Fibroblast of lung (primary cell): ENCODE data around the gene RUNX1. TPM values are rescaled to one million over a fixed set of nuclear protein-coding genes. Genes with fewer than 3 reads are reported as not detected.

ENCODE experiments used
- DNase-seq, 2 donors: peaks; one replicate each; pipeline versions ENCODE4 v3.0.0 to v3.0.0-alpha.2; 2010; ENCODE audit warnings: low read depth in 2 of 2
- H2AFZ ChIP-seq: 2 replicates; pipeline ENCODE4 v1.5.1; 2012; ENCODE audit warnings: low read length, control low read depth, inconsistent platforms
- H3K27ac ChIP-seq: 2 replicates; pipeline ENCODE4 v1.5.1; 2011; ENCODE audit warnings: low read length, control low read depth; ENCODE audit not compliant: insufficient read depth
- H3K27me3 ChIP-seq: 2 replicates; pipeline ENCODE4 v1.5.1; 2011; ENCODE audit warnings: mild to moderate bottlenecking, low read length; ENCODE audit not compliant: control insufficient read depth, insufficient read depth
- H3K36me3 ChIP-seq: 2 replicates; pipeline ENCODE4 v1.5.1; 2011; ENCODE audit warnings: low read length; ENCODE audit not compliant: control insufficient read depth, insufficient read depth
- H3K4me1 ChIP-seq: 2 replicates; pipeline ENCODE4 v1.5.1; 2011; ENCODE audit warnings: low read length; ENCODE audit not compliant: control insufficient read depth, insufficient read depth; ENCODE audit errors: extremely low read depth
- H3K4me2 ChIP-seq: 2 replicates; pipeline ENCODE4 v1.5.1; 2011; ENCODE audit warnings: low read length, control low read depth; ENCODE audit not compliant: insufficient read depth; ENCODE audit errors: extremely low read depth
- H3K4me3 ChIP-seq, 4 experiments: fragments of 200-600 bp in 1 of 4; sonication (generic) in 1 of 4; replicated peaks in 1 of 4; 2 replicates each; pipeline ENCODE4 v1.5.1; 2011 to 2016; ENCODE audit warnings: low read length in 4 of 4, low read depth in 3 of 4, mild to moderate bottlenecking in 3 of 4, control low read depth in 2 of 4, inconsistent platforms in 1 of 4, mixed read lengths in 1 of 4; ENCODE audit not compliant: insufficient read depth in 1 of 4; ENCODE audit errors: control extremely low read depth in 1 of 4
- H3K79me2 ChIP-seq: 2 replicates; pipeline ENCODE4 v1.5.1; 2012; ENCODE audit warnings: mild to moderate bottlenecking, low read length, inconsistent platforms; ENCODE audit not compliant: control insufficient read depth, insufficient read depth
- H3K9ac ChIP-seq: 2 replicates; pipeline ENCODE4 v1.5.1; 2011; ENCODE audit warnings: mild to moderate bottlenecking, low read length, control low read depth; ENCODE audit not compliant: insufficient read depth
- H3K9me3 ChIP-seq: 2 replicates; pipeline ENCODE4 v1.5.1; 2012; ENCODE audit warnings: low read depth, low read length; ENCODE audit not compliant: control insufficient read depth, insufficient read depth
- H4K20me1 ChIP-seq: 2 replicates; pipeline ENCODE4 v1.5.1; 2011; ENCODE audit warnings: low read length; ENCODE audit not compliant: control insufficient read depth, insufficient read depth; ENCODE audit errors: extremely low read depth
- CTCF ChIP-seq, 2 donors: IDR thresholded peaks in 1 of 2; conservative IDR thresholded peaks in 1 of 2; 1 replicate in 1 of 2; 2 replicates in 1 of 2; pipeline ENCODE4 v1.5.1; 2011 to 2012; ENCODE audit warnings: low read length in 2 of 2, control low read depth in 1 of 2, inconsistent platforms in 1 of 2, low read depth in 1 of 2, mild to moderate bottlenecking in 1 of 2
- EZH2 ChIP-seq: IDR thresholded peaks from 2 replicates; pipeline ENCODE4 v1.5.1; 2012; ENCODE audit warnings: low read length, control low read depth, mild to moderate bottlenecking; ENCODE audit errors: missing control alignments
- polyA plus RNA-seq, 2 donors: library from polyadenylated mRNA; depleted of rRNA in 1 of 2; stranded (reverse) in 1 of 2; unstranded in 1 of 2; fragments of >200 nt; gene quantifications; 2 replicates each; pipeline ENCODE4 v1.2.1, GENCODE V29; 2011 to 2012; ENCODE audit warnings: missing spikeins in 1 of 2
- total RNA-seq: library from RNA; depleted of rRNA; stranded (reverse); fragments of >200 nt; gene quantifications from 2 replicates; pipeline ENCODE4 v1.2.1, GENCODE V29; 2014

RUNX1 gene
- total and polyA plus RNA-seq, 2 donors (not counting 1 experiment from before 2014, with no cell fraction given), result 23.1 to 41.6 TPM

GRCh38 chr21:35041881-35042280 is 7.2 kb downstream of the RUNX1 start:
- no peak overlapping the region for H3K9ac ChIP-seq
- peaks cover 3% of the 10 kb centered on the region for H3K4me1 ChIP-seq
- no peak overlapping the region for H2AFZ ChIP-seq
- TF ChIP-seq CTCF (conservative IDR thresholded peaks at IDR 0.05 in 1 of 2, IDR thresholded peaks at IDR 0.05 in 1 of 2; ENCODE audit: low read depth in 1 of 2, low read length in 2 of 2) (no peak), EZH2 (no peak)
- H3K27ac ChIP-seq, result no peak overlapping the region
- no peaks in the 10 kb centered on the region for H3K79me2 ChIP-seq
- H3K9me3 ChIP-seq, result no peaks in the 10 kb centered on the region
- no peaks in the 10 kb centered on the region for H3K27me3 ChIP-seq
- DNase-seq, result no peak
- no peaks in the 10 kb centered on the region for H3K36me3 ChIP-seq
- H3K4me3 ChIP-seq, result no peak overlapping the region
- no peak overlapping the region for H3K4me2 ChIP-seq
- H4K20me1 ChIP-seq, result no peaks in the 10 kb centered on the region

GRCh38 chr21:35041122-35041521 is 8.0 kb downstream of the RUNX1 start:
- DNase-seq, result no peak

GRCh38 chr21:35039595-35040289 is 9.4 kb downstream of the RUNX1 start:
- no peak overlapping the region for H3K4me3 ChIP-seq
- no peaks in the 10 kb centered on the region for H3K9me3 ChIP-seq
- no peak overlapping the region for H3K4me2 ChIP-seq
- no peaks in the 10 kb centered on the region for H3K36me3 ChIP-seq
- no peak overlapping the region for H2AFZ ChIP-seq
- H3K4me1 ChIP-seq, result no peaks in the 10 kb centered on the region
- DNase-seq, result no peak
- H3K9ac ChIP-seq, result no peak overlapping the region
- TF ChIP-seq CTCF (conservative IDR thresholded peaks at IDR 0.05 in 1 of 2, IDR thresholded peaks at IDR 0.05 in 1 of 2; ENCODE audit: low read depth in 1 of 2, low read length in 2 of 2) (no peak), EZH2 (no peak)
- H4K20me1 ChIP-seq, result no peaks in the 10 kb centered on the region
- H3K79me2 ChIP-seq, result no peaks in the 10 kb centered on the region
- no peak overlapping the region for H3K27ac ChIP-seq
- no peaks in the 10 kb centered on the region for H3K27me3 ChIP-seq

More at GRCh38 chr21:35041122-35041521, 8.0 kb downstream of the RUNX1 start:
- no peak overlapping the region for H3K4me2 ChIP-seq
- no peaks in the 10 kb centered on the region for H3K27me3 ChIP-seq
- H3K9me3 ChIP-seq, result no peaks in the 10 kb centered on the region
- TF ChIP-seq CTCF (conservative IDR thresholded peaks at IDR 0.05 in 1 of 2, IDR thresholded peaks at IDR 0.05 in 1 of 2; ENCODE audit: low read depth in 1 of 2, low read length in 2 of 2), result no peak
- no peaks in the 10 kb centered on the region for H3K4me1 ChIP-seq
- H3K27ac ChIP-seq, result no peak overlapping the region
- no peak overlapping the region for H3K4me3 ChIP-seq
- H2AFZ ChIP-seq, result no peak overlapping the region
- H3K9ac ChIP-seq, result no peak overlapping the region
- H3K36me3 ChIP-seq, result no peaks in the 10 kb centered on the region
- H3K79me2 ChIP-seq, result no peaks in the 10 kb centered on the region
- H4K20me1 ChIP-seq, result no peaks in the 10 kb centered on the region
